ENCODE results near the gene GMDS.

Gene GMDS

GRCh38 chr6:2102316-2102883 lies 143.0 kb downstream of the GMDS start:
- H3K4me3 ChIP-seq (ENCODE audit: low read depth, low read length) = no peak overlapping the region
- TF ChIP-seq CTCF (IDR thresholded peaks at IDR 0.05; ENCODE audit: borderline replicate concordance, insufficient read depth, low read depth, low read length) = no peak

GRCh38 chr6:2101213-2101612 lies 144.2 kb downstream of the GMDS start:
- no peak for TF ChIP-seq CTCF (IDR thresholded peaks at IDR 0.05; ENCODE audit: borderline replicate concordance, insufficient read depth, low read depth, low read length)
- H3K4me3 ChIP-seq (ENCODE audit: low read depth, low read length) = no peak overlapping the region

- no peak overlapping the region for H3K4me3 ChIP-seq (ENCODE audit: low read depth, low read length)
- no peak for TF ChIP-seq CTCF (IDR thresholded peaks at IDR 0.05; ENCODE audit: borderline replicate concordance, insufficient read depth, low read depth, low read length)
These were observed 145.5 kb downstream of the GMDS start for GRCh38 chr6:2099870-2100269.

GRCh38 chr6:2097464-2097863 lies 147.9 kb downstream of the GMDS start:
- H3K4me3 ChIP-seq (ENCODE audit: low read depth, low read length) = no peak overlapping the region
- no peak for TF ChIP-seq CTCF (IDR thresholded peaks at IDR 0.05; ENCODE audit: borderline replicate concordance, insufficient read depth, low read depth, low read length)

GRCh38 chr6:2094642-2095041 lies 150.8 kb downstream of the GMDS start:
- no peak overlapping the region for H3K4me3 ChIP-seq (ENCODE audit: low read depth, low read length)
- TF ChIP-seq CTCF (IDR thresholded peaks at IDR 0.05; ENCODE audit: borderline replicate concordance, insufficient read depth, low read depth, low read length) = no peak

GRCh38 chr6:2086326-2086965 lies 159.0 kb downstream of the GMDS start:
- H3K4me3 ChIP-seq (ENCODE audit: low read depth, low read length) = no peak overlapping the region
- no peak for TF ChIP-seq CTCF (IDR thresholded peaks at IDR 0.05; ENCODE audit: borderline replicate concordance, insufficient read depth, low read depth, low read length)

GRCh38 chr6:2085657-2086056 lies 159.7 kb downstream of the GMDS start:
- H3K4me3 ChIP-seq (ENCODE audit: low read depth, low read length) = no peak overlapping the region
- TF ChIP-seq CTCF (IDR thresholded peaks at IDR 0.05; ENCODE audit: borderline replicate concordance, insufficient read depth, low read depth, low read length) = no peak
